T-helper 1 cell treated with Interleukin-12 subunit alpha and Interleukin-12 subunit beta and Interleukin-4 antibody, amounts not matched to agents 30 μg/mL and 1 μg/mL, for 36 hours (primary cell): Measurements from ENCODE around the gene IGSF8.

Source experiments
- H3K27ac Mint-ChIP-seq: one replicate; pipeline ENCODE4 v1.8.0; 2021; ENCODE audit warnings: mild to moderate bottlenecking, mixed read lengths
- H3K27me3 Mint-ChIP-seq: one replicate; pipeline ENCODE4 v1.8.0; 2021; ENCODE audit warnings: low read depth, mixed read lengths
- H3K36me3 Mint-ChIP-seq: one replicate; pipeline ENCODE4 v1.8.0; 2021; ENCODE audit warnings: low read depth, mixed read lengths
- H3K4me1 Mint-ChIP-seq: one replicate; pipeline ENCODE4 v1.8.0; 2021; ENCODE audit warnings: low read depth, mixed read lengths
- H3K4me3 Mint-ChIP-seq: one replicate; pipeline ENCODE4 v1.8.0; 2021; ENCODE audit warnings: mild to moderate bottlenecking, moderate library complexity, mixed read lengths
- H3K9me3 Mint-ChIP-seq: one replicate; pipeline ENCODE4 v1.8.0; 2021; ENCODE audit warnings: mixed read lengths

IGSF8 gene

GRCh38 chr1:160097911-160098851 is at the start of gene IGSF8:
IGSF8 (minus strand) TSS chr1:160098619; CDS start chr1:160098472, 147 bp downstream.
- no peaks in the 10 kb centered on the region for H3K9me3 Mint-ChIP-seq
- H3K36me3 Mint-ChIP-seq, result no peaks in the 10 kb centered on the region
- peak within 1 kb of the TSS; percentile 83 for H3K4me3 Mint-ChIP-seq
- H3K27ac Mint-ChIP-seq, result peak within 1 kb of the TSS; percentile 69
- peaks cover 33% of the 10 kb centered on the region for H3K4me1 Mint-ChIP-seq
- no peaks in the 10 kb centered on the region for H3K27me3 Mint-ChIP-seq

DNA sequence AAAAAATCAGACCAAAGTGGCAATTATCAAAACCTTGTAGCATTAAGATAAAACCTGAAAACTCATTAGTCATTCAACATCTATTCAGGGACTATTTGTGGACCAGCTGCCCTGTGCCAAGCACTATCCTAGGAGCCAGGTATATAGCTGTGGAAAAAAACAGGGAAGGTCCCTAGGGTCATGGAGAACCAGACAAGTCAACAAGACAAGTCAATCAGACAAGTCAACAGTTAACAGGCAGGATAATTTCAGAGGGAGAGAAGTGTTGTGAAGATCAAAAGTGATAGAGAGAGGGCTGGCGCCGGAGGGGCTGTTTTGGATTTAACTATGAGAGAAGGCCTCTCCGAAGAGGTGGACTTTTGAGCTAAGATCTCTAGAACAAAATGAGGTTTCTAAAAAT is 49.7 kb upstream of the IGSF8 start:
- Mint-ChIP-seq H3K27ac (no peak overlapping the region), H3K4me1 (no peaks in the 10 kb centered on the region), H3K27me3 (peaks cover 28% of the 10 kb centered on the region), H3K36me3 (no peaks in the 10 kb centered on the region), H3K4me3 (no peak overlapping the region), H3K9me3 (no peaks in the 10 kb centered on the region)

GRCh38 chr1:160146107-160146506 is 47.7 kb upstream of the IGSF8 start:
- no peak overlapping the region for H3K27ac Mint-ChIP-seq
- H3K27me3 Mint-ChIP-seq, result peaks cover 32% of the 10 kb centered on the region
- no peaks in the 10 kb centered on the region for H3K36me3 Mint-ChIP-seq
- H3K4me3 Mint-ChIP-seq, result no peak overlapping the region
- H3K4me1 Mint-ChIP-seq, result no peaks in the 10 kb centered on the region
- H3K9me3 Mint-ChIP-seq, result no peaks in the 10 kb centered on the region

- Mint-ChIP-seq H3K4me1 (no peaks in the 10 kb centered on the region), H3K4me3 (no peak overlapping the region), H3K27ac (no peak overlapping the region), H3K9me3 (no peaks in the 10 kb centered on the region), H3K27me3 (peaks cover 32% of the 10 kb centered on the region), H3K36me3 (no peaks in the 10 kb centered on the region)
Measured at GRCh38 chr1:160144921-160145320, 46.5 kb upstream of the IGSF8 start.

DNA sequence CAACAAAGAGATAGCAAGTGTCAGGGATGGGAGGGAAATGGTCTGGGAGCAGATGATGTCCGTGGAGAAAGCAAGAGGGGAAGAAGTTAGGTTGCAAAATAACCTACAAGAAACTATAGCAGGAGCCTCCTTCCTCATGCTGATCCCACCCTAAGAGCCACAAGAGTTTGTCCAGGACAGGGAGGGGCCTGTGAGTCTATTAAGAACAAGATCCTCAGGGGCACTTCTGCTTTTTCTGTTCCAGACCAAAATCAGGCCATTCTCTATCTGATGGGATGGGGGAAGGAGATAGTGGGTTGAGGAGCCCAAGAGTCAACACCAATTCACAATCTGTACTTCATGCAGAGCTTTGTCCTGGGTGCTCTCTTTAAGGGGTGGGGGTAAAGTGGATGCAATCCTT is 45.3 kb upstream of the IGSF8 start:
- Mint-ChIP-seq H3K9me3 (no peaks in the 10 kb centered on the region), H3K4me3 (no peak overlapping the region), H3K27ac (no peak overlapping the region), H3K27me3 (peaks cover 27% of the 10 kb centered on the region), H3K36me3 (no peaks in the 10 kb centered on the region), H3K4me1 (no peaks in the 10 kb centered on the region)

DNA sequence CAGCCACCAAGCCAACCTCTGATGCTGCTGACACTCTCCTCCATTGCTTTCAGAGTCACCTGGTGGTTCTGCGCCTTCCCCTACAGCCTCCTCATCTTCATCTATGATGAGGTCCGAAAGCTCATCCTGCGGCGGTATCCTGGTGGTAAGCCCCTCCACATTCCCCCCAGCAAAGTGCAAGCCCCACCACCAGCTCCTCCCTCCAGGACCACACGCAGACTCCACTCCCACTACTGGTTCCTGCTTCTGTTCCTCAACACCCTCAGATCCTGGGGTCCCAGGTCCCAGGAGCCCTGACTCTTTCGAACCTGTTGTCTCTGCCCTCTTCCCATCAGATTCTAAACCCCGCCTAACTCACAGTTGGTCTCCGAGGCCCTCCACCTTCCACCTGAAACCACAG is 41.4 kb upstream of the IGSF8 start:
- Mint-ChIP-seq H3K36me3 (no peaks in the 10 kb centered on the region), H3K4me3 (no peak overlapping the region), H3K4me1 (no peaks in the 10 kb centered on the region), H3K27me3 (peaks cover 16% of the 10 kb centered on the region), H3K27ac (no peak overlapping the region), H3K9me3 (no peaks in the 10 kb centered on the region)

DNA sequence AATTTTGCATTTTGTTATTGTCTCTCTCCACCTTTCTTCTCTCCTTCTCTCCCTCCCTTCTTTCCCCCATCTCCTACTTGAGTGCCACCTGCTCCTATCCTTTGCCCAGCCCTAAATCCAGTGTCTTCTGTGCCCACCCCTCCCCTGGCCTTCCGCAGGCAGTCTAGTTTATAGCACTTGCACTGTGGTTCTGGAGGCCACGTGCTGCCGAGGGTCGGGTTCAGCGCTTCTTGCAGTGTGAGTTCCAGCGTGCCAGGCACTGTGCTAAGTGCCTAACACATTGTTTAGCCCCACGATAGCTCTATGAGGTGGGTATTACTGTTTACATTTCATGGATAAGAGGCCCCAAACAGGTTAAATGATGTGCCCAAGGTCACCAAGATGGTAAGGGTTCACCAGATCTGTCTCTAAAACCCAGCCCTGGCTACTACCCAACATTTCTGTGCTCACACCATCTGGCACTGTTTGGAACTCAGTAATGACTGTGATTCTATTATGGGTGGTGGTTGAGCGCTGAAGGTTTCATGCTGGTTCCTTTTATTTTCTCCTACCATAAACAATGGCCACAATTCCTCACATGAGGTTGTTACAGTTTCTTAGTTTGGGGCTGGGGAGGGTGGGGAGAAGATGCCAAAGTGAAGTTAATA is 38.9 kb upstream of the IGSF8 start:
- no peak overlapping the region for H3K27ac Mint-ChIP-seq
- H3K4me1 Mint-ChIP-seq, result no peaks in the 10 kb centered on the region
- H3K27me3 Mint-ChIP-seq, result peaks cover 7% of the 10 kb centered on the region
- H3K4me3 Mint-ChIP-seq, result no peak overlapping the region
- H3K36me3 Mint-ChIP-seq, result no peaks in the 10 kb centered on the region
- no peaks in the 10 kb centered on the region for H3K9me3 Mint-ChIP-seq

- Mint-ChIP-seq H3K36me3 (no peaks in the 10 kb centered on the region), H3K9me3 (no peaks in the 10 kb centered on the region), H3K4me1 (no peaks in the 10 kb centered on the region), H3K27ac (no peak overlapping the region), H3K4me3 (no peak overlapping the region), H3K27me3 (peaks cover 12% of the 10 kb centered on the region)
Measured at GRCh38 chr1:160136926-160137200, 38.4 kb upstream of the IGSF8 start.

DNA sequence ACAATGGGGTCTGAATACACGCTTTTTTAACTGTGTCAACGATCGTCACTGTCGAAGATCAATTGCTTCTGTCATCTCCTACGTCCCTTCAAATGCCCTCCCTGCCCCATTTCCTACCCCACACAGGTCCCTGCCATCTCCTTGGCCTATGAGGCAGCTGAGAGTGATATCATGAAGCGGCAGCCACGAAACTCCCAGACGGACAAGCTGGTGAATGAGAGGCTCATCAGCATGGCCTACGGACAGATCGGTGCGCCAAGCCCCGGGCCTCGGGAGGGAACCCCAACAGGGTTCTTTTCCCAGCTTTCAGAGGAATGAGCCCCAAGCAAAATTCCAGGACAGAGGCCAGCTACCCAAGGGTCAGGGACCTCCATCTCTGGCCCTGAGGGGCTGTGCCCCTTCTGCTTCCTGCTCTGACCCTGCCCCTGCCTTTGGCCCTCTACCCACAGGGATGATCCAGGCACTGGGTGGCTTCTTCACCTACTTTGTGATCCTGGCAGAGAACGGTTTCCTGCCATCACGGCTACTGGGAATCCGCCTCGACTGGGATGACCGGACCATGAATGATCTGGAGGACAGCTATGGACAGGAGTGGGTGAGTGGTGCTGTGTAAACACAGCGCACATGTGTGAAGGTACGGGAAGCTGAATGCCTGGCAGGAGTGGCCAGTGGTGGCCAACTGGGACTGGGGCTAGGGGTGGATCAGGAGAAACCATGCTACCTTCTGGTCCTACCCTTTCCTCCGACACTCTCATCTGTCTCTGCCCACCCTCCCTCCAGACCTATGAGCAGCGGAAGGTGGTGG is 37.9 kb upstream of the IGSF8 start:
- no peaks in the 10 kb centered on the region for H3K9me3 Mint-ChIP-seq
- no peaks in the 10 kb centered on the region for H3K4me1 Mint-ChIP-seq
- H3K27ac Mint-ChIP-seq, result no peak overlapping the region
- no peaks in the 10 kb centered on the region for H3K36me3 Mint-ChIP-seq
- H3K27me3 Mint-ChIP-seq, result peaks cover 14% of the 10 kb centered on the region
- no peak overlapping the region for H3K4me3 Mint-ChIP-seq

GRCh38 chr1:160134791-160135572 is 36.6 kb upstream of the IGSF8 start:
- no peaks in the 10 kb centered on the region for H3K4me1 Mint-ChIP-seq
- H3K27me3 Mint-ChIP-seq, result peaks cover 14% of the 10 kb centered on the region
- no peaks in the 10 kb centered on the region for H3K9me3 Mint-ChIP-seq
- H3K27ac Mint-ChIP-seq, result no peak overlapping the region
- no peak overlapping the region for H3K4me3 Mint-ChIP-seq
- no peaks in the 10 kb centered on the region for H3K36me3 Mint-ChIP-seq

DNA sequence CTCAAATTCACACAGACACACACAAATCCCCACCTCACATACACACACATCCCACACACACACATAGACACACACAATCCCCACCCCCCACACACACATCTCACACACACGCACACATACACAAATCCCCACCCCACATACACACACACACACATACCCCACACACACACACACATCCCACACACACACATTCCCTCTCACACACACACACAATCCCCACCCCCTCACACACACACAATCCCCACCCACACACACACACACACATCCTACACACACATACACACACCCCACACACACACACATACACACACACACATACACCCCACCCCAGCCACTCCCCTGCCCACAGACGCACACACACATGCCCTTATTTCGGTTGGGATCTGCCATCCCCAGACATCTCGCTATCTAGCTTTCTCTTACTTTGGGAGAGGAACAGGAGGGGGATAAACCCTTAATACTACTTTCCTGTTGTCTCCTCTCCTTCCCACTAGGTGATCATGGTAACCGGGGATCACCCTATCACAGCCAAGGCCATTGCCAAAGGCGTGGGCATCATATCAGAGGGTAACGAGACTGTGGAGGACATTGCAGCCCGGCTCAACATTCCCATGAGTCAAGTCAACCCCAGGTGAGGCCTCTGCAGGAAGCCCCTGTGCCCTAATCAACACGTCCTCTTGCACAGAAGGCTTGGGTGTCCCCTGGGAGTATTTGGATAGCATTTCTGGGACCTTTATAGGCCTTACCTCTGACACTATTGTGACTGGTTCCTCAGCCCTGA is 35.8 kb upstream of the IGSF8 start:
- H3K36me3 Mint-ChIP-seq, result no peaks in the 10 kb centered on the region
- H3K4me1 Mint-ChIP-seq, result no peaks in the 10 kb centered on the region
- H3K4me3 Mint-ChIP-seq, result no peak overlapping the region
- no peak overlapping the region for H3K27ac Mint-ChIP-seq
- H3K27me3 Mint-ChIP-seq, result peaks cover 14% of the 10 kb centered on the region
- H3K9me3 Mint-ChIP-seq, result no peaks in the 10 kb centered on the region

DNA sequence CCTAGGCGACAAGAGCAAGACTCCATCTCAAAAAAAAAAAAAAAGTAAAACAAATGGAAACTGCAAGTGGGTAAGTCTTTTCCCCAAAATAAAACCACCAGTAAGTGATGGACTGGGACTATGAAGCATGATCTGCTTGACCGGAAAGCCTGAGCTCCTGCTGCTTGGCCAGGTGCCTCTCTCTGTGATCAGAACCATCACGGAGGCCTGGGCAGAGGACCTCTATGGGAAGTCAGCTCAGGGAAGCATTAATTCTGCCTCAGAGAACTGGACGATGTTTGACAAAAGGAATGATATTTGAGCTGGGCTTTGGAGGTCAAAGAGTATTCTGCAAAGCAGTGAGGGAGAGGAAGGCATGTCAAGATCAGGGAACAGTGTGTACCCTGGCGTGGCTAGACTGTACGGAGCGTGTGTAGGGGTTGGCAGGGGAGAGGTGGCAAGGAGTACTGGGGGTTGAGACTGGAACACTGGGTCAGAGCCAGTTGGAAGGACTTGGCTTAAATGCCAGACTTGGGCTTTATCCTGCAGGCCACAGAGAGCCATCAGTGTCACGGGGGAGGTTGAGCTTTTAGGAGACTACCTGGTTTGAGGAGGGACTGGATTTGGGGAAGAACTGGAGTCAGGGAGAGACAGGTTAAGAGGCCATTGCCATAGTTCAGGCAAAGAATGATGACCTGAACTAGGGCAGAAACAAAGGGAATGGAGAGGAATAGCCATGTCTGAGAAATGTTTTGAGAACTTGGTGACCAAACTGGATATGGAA is 33.6 kb upstream of the IGSF8 start:
- no peaks in the 10 kb centered on the region for H3K4me1 Mint-ChIP-seq
- peaks cover 14% of the 10 kb centered on the region for H3K27me3 Mint-ChIP-seq
- H3K4me3 Mint-ChIP-seq, result no peak overlapping the region
- no peak overlapping the region for H3K27ac Mint-ChIP-seq
- H3K9me3 Mint-ChIP-seq, result no peaks in the 10 kb centered on the region
- no peaks in the 10 kb centered on the region for H3K36me3 Mint-ChIP-seq

DNA sequence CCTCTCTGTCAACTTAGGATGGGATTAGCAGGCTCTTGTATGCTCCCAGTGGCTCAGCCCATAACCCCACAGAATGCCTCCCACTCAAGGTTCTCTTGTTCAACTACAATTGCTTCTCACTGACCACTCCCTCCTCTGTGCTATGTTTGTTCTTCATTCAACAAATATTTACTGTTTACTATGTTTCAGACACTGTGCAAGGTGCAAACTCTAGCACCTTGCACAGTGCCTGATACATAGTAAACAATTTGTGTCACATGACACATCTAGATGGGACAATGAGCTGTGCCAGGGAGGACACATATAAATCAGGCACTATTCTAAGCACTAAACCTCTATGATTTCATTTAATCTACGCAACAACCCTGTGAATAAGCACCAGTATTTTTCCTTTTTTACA is 32.5 kb upstream of the IGSF8 start:
- Mint-ChIP-seq H3K27ac (no peak overlapping the region), H3K27me3 (peaks cover 14% of the 10 kb centered on the region), H3K36me3 (no peaks in the 10 kb centered on the region), H3K4me1 (no peaks in the 10 kb centered on the region), H3K4me3 (no peak overlapping the region), H3K9me3 (no peaks in the 10 kb centered on the region)
